Nephron progenitor cell (in vitro differentiated cells): Measurements from ENCODE around the gene ROBO3.
A peak's percentile ranks its signal among the peaks of the same experiment; 100 is the strongest.

ENCODE experiments used
- DNase-seq: peaks from one replicate; pipeline ENCODE4 v3.0.0; 2021
- H3K27ac Mint-ChIP-seq: 2 replicates; pipeline ENCODE4 v1.8.0; 2021; ENCODE audit warnings: mild to moderate bottlenecking, moderate library complexity, mixed read lengths
- H3K27me3 Mint-ChIP-seq: 2 replicates; pipeline ENCODE4 v1.8.0; 2021; ENCODE audit warnings: mild to moderate bottlenecking, low read depth, mixed read lengths; ENCODE audit not compliant: poor library complexity
- H3K36me3 Mint-ChIP-seq: 2 replicates; pipeline ENCODE4 v1.8.0; 2021; ENCODE audit warnings: low read depth, mixed read lengths
- H3K4me1 Mint-ChIP-seq: 2 replicates; pipeline ENCODE4 v1.8.0; 2021; ENCODE audit warnings: mixed read lengths
- H3K4me3 Mint-ChIP-seq: 2 replicates; pipeline ENCODE4 v1.8.0; 2021; ENCODE audit warnings: mild to moderate bottlenecking, moderate library complexity, mixed read lengths
- H3K9me3 Mint-ChIP-seq: 2 replicates; pipeline ENCODE4 v1.8.0; 2021; ENCODE audit warnings: mild to moderate bottlenecking, moderate library complexity, mixed read lengths
- CTCF ChIP-seq: fragments of 200-600 bp; sonication (generic); IDR thresholded peaks from 2 replicates; pipeline ENCODE4 v1.5.0; 2021; ENCODE audit warnings: antibody characterized with exemption

The ROBO3 gene

GRCh38 chr11:124874571-124875255 lies 9.5 kb downstream of the ROBO3 start:
- Mint-ChIP-seq H3K4me3 (no peak overlapping the region), H3K36me3 (no peaks in the 10 kb centered on the region), H3K27ac (no peak overlapping the region), H3K4me1 (peaks cover 19% of the 10 kb centered on the region), H3K9me3 (no peaks in the 10 kb centered on the region), H3K27me3 (peaks cover 77% of the 10 kb centered on the region)
- no peak for DNase-seq
- no peak for TF ChIP-seq CTCF

GRCh38 chr11:124875401-124875800 lies 10.2 kb downstream of the ROBO3 start:
- no peaks in the 10 kb centered on the region for H3K36me3 Mint-ChIP-seq
- no peak for TF ChIP-seq CTCF
- no peaks in the 10 kb centered on the region for H3K9me3 Mint-ChIP-seq
- peaks cover 70% of the 10 kb centered on the region for H3K27me3 Mint-ChIP-seq
- no peak for DNase-seq
- H3K4me3 Mint-ChIP-seq = peak overlapping the region; percentile 82
- no peak overlapping the region for H3K27ac Mint-ChIP-seq
- H3K4me1 Mint-ChIP-seq = peaks cover 21% of the 10 kb centered on the region

GRCh38 chr11:124875943-124876817 lies 10.9 kb downstream of the ROBO3 start:
- Mint-ChIP-seq H3K4me1 (peaks cover 29% of the 10 kb centered on the region), H3K9me3 (no peaks in the 10 kb centered on the region), H3K4me3 (peak overlapping the region; percentile 82), H3K27me3 (peaks cover 62% of the 10 kb centered on the region), H3K27ac (peak overlapping the region; percentile 74), H3K36me3 (no peaks in the 10 kb centered on the region)
- DNase-seq = peak; percentile 88
- peak; percentile 52 for TF ChIP-seq CTCF

GRCh38 chr11:124876818-124877630 lies 11.8 kb downstream of the ROBO3 start:
- DNase-seq = no peak
- Mint-ChIP-seq H3K27me3 (peaks cover 57% of the 10 kb centered on the region), H3K27ac (no peak overlapping the region), H3K4me3 (peak overlapping the region; percentile 82), H3K4me1 (peaks cover 35% of the 10 kb centered on the region), H3K36me3 (no peaks in the 10 kb centered on the region), H3K9me3 (no peaks in the 10 kb centered on the region)
- no peak for TF ChIP-seq CTCF

GRCh38 chr11:124877631-124877909 lies 12.3 kb downstream of the ROBO3 start:
- H3K4me1 Mint-ChIP-seq = peaks cover 41% of the 10 kb centered on the region
- no peak overlapping the region for H3K27ac Mint-ChIP-seq
- no peak for DNase-seq
- TF ChIP-seq CTCF = no peak
- peaks cover 55% of the 10 kb centered on the region for H3K27me3 Mint-ChIP-seq
- no peaks in the 10 kb centered on the region for H3K36me3 Mint-ChIP-seq
- H3K9me3 Mint-ChIP-seq = no peaks in the 10 kb centered on the region
- H3K4me3 Mint-ChIP-seq = peak overlapping the region; percentile 82
